HG02623 (cell line): Measurements from ENCODE around the gene ITPKB.

Source experiments
- ATAC-seq: cut with Tn5 transposase; IDR thresholded peaks from one replicate; pipeline ENCODE4 v1.9.1; 2021; ENCODE audit warnings: moderate library complexity; ENCODE audit not compliant: unreplicated experiment

The ITPKB gene

DNA sequence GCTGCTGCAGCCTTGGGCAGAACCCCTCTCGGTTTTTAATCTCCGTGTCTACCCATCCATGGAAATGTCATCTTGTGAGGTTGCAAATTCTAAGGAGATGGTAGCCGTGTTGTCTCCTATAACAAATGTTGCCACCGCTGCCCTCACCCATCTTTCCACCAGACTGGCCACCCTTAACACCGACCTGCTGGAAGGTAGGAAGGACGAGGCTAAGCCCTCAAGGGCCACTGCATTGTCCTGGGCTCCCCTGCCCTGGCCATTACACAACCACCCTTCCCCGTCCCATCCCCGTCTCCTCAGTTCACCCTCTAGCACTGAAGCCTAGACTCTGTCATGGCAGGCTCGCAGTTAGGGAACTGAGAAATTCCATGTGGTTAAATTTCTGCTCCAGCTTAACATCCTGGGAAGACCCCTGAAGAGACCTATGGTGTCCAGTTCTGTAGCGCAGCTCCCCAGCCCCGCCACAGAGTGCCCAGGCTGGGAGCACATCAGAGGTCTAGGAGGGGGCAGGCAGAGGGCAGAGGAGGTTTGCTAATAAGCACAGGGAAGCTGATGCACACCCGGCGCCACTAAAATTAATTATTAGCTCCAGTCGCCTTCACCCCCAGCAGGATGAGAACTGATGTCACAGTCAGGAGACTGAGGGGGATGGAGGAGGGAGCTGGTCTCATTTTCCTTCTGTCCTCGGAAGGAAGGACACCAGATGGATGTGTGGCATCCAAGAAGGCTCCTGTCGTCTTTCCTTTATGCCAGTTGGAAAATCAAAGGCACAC is 152.2 kb downstream of the ITPKB start:
- no peak for ATAC-seq

DNA sequence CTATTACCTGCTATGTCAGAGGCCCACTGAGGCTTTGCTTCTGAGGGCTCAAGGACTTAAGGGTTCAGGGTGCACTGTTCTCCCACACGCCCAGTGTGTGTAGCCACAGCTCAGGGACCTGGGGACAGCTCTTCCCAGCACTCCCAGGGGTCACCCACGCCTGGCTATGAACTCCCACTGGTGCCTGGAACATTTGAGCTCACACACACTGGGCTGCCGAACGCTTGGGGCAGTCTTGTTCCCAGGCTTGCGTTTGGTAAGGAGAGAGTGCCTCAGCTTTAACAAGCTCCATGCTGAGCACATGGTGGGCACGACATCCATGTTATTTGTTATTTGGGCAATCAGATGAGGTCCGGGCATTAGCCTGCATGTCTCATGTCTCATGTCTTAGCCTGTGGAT is 153.0 kb downstream of the ITPKB start:
- ATAC-seq: no peak

DNA sequence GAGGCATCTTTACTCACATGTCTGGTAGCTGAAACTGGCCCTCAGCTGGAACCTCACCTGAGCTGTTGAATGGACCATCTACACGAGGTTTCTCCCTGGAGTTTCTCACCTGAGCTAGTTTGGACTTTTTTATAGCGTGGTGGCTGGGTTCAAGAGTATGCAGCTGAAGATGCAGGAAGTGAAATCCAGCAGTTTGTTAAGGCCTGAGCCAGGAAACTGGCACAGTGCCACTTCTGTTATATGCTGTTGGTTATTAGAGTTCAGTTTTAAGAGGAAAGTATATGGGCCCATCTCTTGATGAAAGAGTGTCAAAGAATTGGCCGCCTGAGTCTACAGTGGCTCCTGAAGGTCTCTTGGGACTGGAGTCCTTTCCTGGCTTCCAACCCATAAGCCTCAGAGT is 154.9 kb downstream of the ITPKB start:
- ATAC-seq: no peak

DNA sequence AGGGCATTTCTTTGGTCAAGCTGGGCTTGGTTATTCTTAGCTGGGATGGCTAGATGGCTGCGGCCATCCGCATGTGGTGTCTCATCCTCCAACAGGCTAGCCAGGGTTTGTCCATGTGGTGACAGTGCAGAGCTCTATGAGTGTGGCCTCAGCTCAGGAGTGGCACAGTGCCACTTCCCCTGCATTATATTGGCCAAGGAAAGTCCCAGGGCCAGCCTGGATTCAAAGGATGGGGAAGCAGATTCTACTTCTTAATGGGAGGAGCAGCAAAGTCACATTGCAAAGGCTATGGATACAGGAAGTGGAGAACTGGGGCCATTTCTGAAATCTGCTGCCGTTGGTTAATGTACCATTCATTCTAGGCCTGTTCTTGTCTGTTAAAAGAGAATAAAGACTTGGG is 156.1 kb downstream of the ITPKB start:
- no peak for ATAC-seq
